Type B pancreatic cell (in vitro differentiated cells): ENCODE results near the gene PHLDA2. TPM values are rescaled to one million over a fixed set of nuclear protein-coding genes. Genes with fewer than 3 reads are reported as not detected.

Experiments
- DNase-seq: peaks from one replicate; pipeline ENCODE4 v3.0.0; 2021; ENCODE audit warnings: mixed read lengths; ENCODE audit not compliant: unreplicated experiment; ENCODE audit errors: extremely low spot score
- H3K27ac Mint-ChIP-seq: 2 replicates; pipeline ENCODE4 v1.8.0; 2021; ENCODE audit warnings: mild to moderate bottlenecking, mixed read lengths
- H3K27me3 Mint-ChIP-seq: 2 replicates; pipeline ENCODE4 v1.8.0; 2021; ENCODE audit warnings: mixed read lengths
- H3K36me3 Mint-ChIP-seq: 2 replicates; pipeline ENCODE4 v1.8.0; 2021; ENCODE audit warnings: mixed read lengths
- H3K4me1 Mint-ChIP-seq: one replicate; pipeline ENCODE4 v1.8.0; 2021; ENCODE audit warnings: mixed read lengths; ENCODE audit not compliant: unreplicated experiment
- H3K4me3 Mint-ChIP-seq: 2 replicates; pipeline ENCODE4 v1.8.0; 2021; ENCODE audit warnings: mild to moderate bottlenecking, mixed read lengths
- H3K9me3 Mint-ChIP-seq: 2 replicates; pipeline ENCODE4 v1.8.0; 2021; ENCODE audit warnings: mixed read lengths
- total RNA-seq: library from RNA; stranded (reverse); gene quantifications from 2 replicates; pipeline ENCODE4 v1.2.1, GENCODE V29; 2021; ENCODE audit warnings: low replicate concordance
- TF ChIP-seq, protein P1 (sequence below): fragments of 200-600 bp; sonication (generic); conservative IDR thresholded peaks from 2 replicates; pipeline ENCODE4 v1.5.0; 2021; ENCODE audit warnings: antibody characterized with exemption, mild to moderate bottlenecking

The PHLDA2 gene
- total RNA-seq, 1 donor from 2014 or later = 3.7 TPM

- H3K4me3 Mint-ChIP-seq = peak overlapping the region; percentile 77
- no peak for DNase-seq
- H3K9me3 Mint-ChIP-seq = no peaks in the 10 kb centered on the region
- H3K27ac Mint-ChIP-seq = peak overlapping the region; percentile 31
- H3K36me3 Mint-ChIP-seq = peaks cover 4% of the 10 kb centered on the region
- TF ChIP-seq, protein P1, sequence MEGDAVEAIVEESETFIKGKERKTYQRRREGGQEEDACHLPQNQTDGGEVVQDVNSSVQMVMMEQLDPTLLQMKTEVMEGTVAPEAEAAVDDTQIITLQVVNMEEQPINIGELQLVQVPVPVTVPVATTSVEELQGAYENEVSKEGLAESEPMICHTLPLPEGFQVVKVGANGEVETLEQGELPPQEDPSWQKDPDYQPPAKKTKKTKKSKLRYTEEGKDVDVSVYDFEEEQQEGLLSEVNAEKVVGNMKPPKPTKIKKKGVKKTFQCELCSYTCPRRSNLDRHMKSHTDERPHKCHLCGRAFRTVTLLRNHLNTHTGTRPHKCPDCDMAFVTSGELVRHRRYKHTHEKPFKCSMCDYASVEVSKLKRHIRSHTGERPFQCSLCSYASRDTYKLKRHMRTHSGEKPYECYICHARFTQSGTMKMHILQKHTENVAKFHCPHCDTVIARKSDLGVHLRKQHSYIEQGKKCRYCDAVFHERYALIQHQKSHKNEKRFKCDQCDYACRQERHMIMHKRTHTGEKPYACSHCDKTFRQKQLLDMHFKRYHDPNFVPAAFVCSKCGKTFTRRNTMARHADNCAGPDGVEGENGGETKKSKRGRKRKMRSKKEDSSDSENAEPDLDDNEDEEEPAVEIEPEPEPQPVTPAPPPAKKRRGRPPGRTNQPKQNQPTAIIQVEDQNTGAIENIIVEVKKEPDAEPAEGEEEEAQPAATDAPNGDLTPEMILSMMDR = no peak
- peaks cover 3% of the 10 kb centered on the region for H3K27me3 Mint-ChIP-seq
- peaks cover 14% of the 10 kb centered on the region for H3K4me1 Mint-ChIP-seq
Measured at GRCh38 chr11:2902784-2903671, 26.2 kb downstream of the PHLDA2 start.

DNA sequence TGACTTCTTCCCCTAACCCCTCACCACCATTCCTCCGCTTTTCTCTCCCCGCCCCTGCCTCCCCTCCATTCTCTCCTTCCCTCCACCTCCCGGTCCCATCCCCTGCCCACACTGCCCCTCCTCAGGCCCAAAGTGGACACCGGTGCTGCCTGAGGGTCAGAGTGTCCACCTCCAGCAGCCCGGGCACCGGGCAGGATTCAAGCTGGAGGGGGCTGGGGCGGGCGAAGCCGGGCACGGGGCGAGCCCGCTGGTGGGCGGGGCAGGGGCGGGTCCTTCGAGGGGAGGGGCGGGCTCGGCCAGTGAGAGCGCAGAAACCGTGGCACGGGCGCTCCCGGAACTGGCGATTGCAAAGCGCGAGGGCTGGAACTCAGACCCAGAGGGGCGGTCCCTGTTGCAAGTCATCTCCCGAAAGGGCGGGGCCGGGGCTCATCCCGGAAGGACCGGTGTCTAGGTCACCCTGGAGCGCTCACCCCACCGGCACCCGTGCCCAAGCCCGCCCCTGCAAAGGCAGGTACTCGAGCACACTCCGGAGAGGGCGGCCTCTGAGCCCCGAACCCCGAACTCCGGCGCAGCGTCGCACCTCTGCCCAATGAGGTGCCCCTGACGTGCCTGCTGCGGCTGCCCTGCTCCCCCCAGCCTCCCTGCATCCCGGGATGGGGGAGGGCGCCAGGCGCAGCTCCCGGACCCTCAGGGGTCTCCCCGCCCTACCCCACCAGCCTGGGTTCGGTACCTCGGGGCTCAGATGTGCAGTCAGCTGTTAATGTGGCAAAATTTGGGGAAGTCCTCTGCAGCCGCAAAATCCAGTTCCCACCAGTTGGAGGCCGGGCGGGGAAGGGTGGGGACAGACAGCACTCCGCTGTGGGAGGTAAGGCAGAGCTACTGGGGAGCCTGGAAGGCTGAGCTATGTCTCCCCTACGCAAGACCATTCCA is 27.1 kb downstream of the PHLDA2 start:
- DNase-seq = peak; percentile 88
- H3K9me3 Mint-ChIP-seq = no peaks in the 10 kb centered on the region
- peaks cover 4% of the 10 kb centered on the region for H3K36me3 Mint-ChIP-seq
- H3K4me3 Mint-ChIP-seq = peak overlapping the region; percentile 82
- peaks cover 14% of the 10 kb centered on the region for H3K4me1 Mint-ChIP-seq
- H3K27me3 Mint-ChIP-seq = peaks cover 3% of the 10 kb centered on the region
- H3K27ac Mint-ChIP-seq = peak overlapping the region; percentile 31
- TF ChIP-seq, protein P1 = no peak

- peak overlapping the region; percentile 82 for H3K4me3 Mint-ChIP-seq
- peak overlapping the region; percentile 83 for H3K27ac Mint-ChIP-seq
- peaks cover 4% of the 10 kb centered on the region for H3K36me3 Mint-ChIP-seq
- DNase-seq = no peak
- H3K27me3 Mint-ChIP-seq = peaks cover 3% of the 10 kb centered on the region
- TF ChIP-seq, protein P1 = no peak
- H3K4me1 Mint-ChIP-seq = peaks cover 14% of the 10 kb centered on the region
- H3K9me3 Mint-ChIP-seq = no peaks in the 10 kb centered on the region
Measured at GRCh38 chr11:2901196-2901796, 27.9 kb downstream of the PHLDA2 start.

DNA sequence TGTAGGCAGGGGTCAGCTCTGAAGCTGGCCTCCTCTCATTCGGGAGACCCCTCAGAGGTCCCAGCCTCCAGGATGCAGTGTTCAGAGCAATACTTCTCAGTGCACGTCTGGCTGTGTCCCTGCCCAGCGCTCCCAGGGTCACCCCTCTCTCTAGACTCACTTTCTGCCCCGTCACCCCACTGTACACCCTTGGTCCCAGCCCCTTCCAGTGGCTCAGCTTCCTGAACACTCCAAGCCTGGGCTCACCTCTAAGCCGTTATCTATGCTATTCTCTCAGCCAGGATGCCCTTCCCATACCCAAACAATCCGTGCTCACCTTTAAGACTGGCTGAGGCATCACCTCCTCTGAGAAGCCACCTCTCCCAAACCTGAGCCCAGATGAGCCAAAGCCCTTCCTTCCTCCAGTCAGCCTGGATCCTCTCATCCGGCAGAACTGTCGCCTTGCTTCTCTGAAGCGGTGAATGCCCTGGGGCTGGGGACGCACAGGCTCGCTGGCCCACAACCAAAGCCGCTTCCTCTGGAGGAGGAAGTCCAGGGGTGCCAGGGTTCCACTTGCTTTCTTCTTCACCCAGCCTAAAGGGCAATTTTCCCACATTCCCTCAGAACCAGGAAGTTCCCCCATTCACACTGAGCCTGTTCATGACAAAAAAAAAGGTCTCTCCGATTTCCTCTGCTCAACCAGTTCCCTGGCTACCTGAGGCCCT is 30.0 kb downstream of the PHLDA2 start:
- H3K27ac Mint-ChIP-seq = peak overlapping the region; percentile 34
- H3K9me3 Mint-ChIP-seq = no peaks in the 10 kb centered on the region
- peaks cover 14% of the 10 kb centered on the region for H3K4me1 Mint-ChIP-seq
- peaks cover 3% of the 10 kb centered on the region for H3K27me3 Mint-ChIP-seq
- TF ChIP-seq, protein P1 = no peak
- H3K36me3 Mint-ChIP-seq = no peaks in the 10 kb centered on the region
- DNase-seq = no peak
- H3K4me3 Mint-ChIP-seq = no peak overlapping the region
